DOHH2 (cell line): ENCODE results near the gene EFCAB14.
A peak's percentile ranks its signal among the peaks of the same experiment; 100 is the strongest.
"Not testable (repeated sequence)": the region's sequence is repeated elsewhere in the genome, so short reads cannot be mapped to it uniquely, and the experiment has no call there.

Experiments
- H3F3A ChIP-seq: fragments of 200-600 bp; sonication (generic), shearing (Covaris generic); 2 replicates; pipeline ENCODE4 v1.6.0; 2016; ENCODE audit warnings: antibody characterized with exemption, mild to moderate bottlenecking; ENCODE audit not compliant: control insufficient read depth, insufficient read depth
- H3K27ac ChIP-seq: fragments of 200-600 bp; sonication (generic); 2 replicates; pipeline ENCODE4 v1.5.1; 2014; ENCODE audit warnings: low read depth, mild to moderate bottlenecking, low read length, moderate library complexity
- H3K27me3 ChIP-seq: fragments of 200-600 bp; sonication (generic); 2 replicates; pipeline ENCODE4 v1.6.1; 2014; ENCODE audit warnings: mild to moderate bottlenecking, low read length, mixed read lengths; ENCODE audit not compliant: control insufficient read depth
- H3K36me3 ChIP-seq: fragments of 200-600 bp; sonication (generic); 2 replicates; pipeline ENCODE4 v1.6.1; 2014; ENCODE audit warnings: mild to moderate bottlenecking, low read length, moderate library complexity, mixed read lengths; ENCODE audit not compliant: control insufficient read depth
- H3K4me1 ChIP-seq: fragments of 200-600 bp; sonication (generic); 2 replicates; pipeline ENCODE4 v1.6.1; 2014; ENCODE audit warnings: mild to moderate bottlenecking, low read length, mixed read lengths; ENCODE audit not compliant: control insufficient read depth
- H3K4me2 ChIP-seq: fragments of 200-600 bp; sonication (generic); 2 replicates; pipeline ENCODE4 v1.6.0; 2014; ENCODE audit warnings: mild to moderate bottlenecking, low read length, moderate library complexity
- H3K4me3 ChIP-seq: fragments of 200-600 bp; sonication (generic); 2 replicates; pipeline ENCODE4 v1.5.1; 2014; ENCODE audit warnings: mild to moderate bottlenecking, low read length, mixed read lengths
- H3K79me2 ChIP-seq: fragments of 200-600 bp; sonication (generic); 2 replicates; pipeline ENCODE4 v1.6.1; 2014; ENCODE audit warnings: mild to moderate bottlenecking, low read length, mixed read lengths; ENCODE audit not compliant: control insufficient read depth
- H3K9me2 ChIP-seq: fragments of 200-600 bp; sonication (generic); replicated peaks from 2 replicates; pipeline ENCODE4 v1.6.1; 2014; ENCODE audit warnings: mild to moderate bottlenecking, low read length, mixed read lengths; ENCODE audit not compliant: control insufficient read depth
- H3K9me3 ChIP-seq: fragments of 200-600 bp; sonication (generic); 2 replicates; pipeline ENCODE4 v1.6.1; 2014; ENCODE audit warnings: antibody characterized with exemption, low read length, mixed read lengths; ENCODE audit not compliant: control insufficient read depth, insufficient read depth
- H4K20me1 ChIP-seq: fragments of 200-600 bp; sonication (generic); 2 replicates; pipeline ENCODE4 v1.6.0; 2014; ENCODE audit warnings: low read depth, mild to moderate bottlenecking, antibody characterized with exemption, low read length, moderate library complexity; ENCODE audit not compliant: control insufficient read depth, insufficient read depth
- CTCF ChIP-seq: fragments of 200-600 bp; sonication (generic); IDR thresholded peaks from one replicate; pipeline ENCODE4 v1.5.1; 2014; ENCODE audit warnings: antibody characterized with exemption, mild to moderate bottlenecking, low read depth, low read length; ENCODE audit not compliant: poor library complexity, severe bottlenecking
- EZH2phosphoT487 ChIP-seq: fragments of 200-600 bp; sonication (generic); IDR thresholded peaks from 2 replicates; pipeline ENCODE4 v1.6.1; 2017; ENCODE audit warnings: borderline replicate concordance, mild to moderate bottlenecking, antibody characterized with exemption, low read length, moderate library complexity, mixed read lengths

The EFCAB14 gene

GRCh38 chr1:46747683-46748288, 28.9 kb upstream of the EFCAB14 start:
- H3K4me3 ChIP-seq: no peak overlapping the region
- H4K20me1 ChIP-seq: no peaks in the 10 kb centered on the region
- no peaks in the 10 kb centered on the region for H3K36me3 ChIP-seq
- H3K9me2 ChIP-seq: no peaks in the 10 kb centered on the region
- H3K27me3 ChIP-seq: peaks cover 25% of the 10 kb centered on the region
- H3K9me3 ChIP-seq: no peaks in the 10 kb centered on the region
- TF ChIP-seq CTCF: peak; percentile 51
- TF ChIP-seq EZH2phosphoT487: no peak
- no peak overlapping the region for H3K27ac ChIP-seq
- no peaks in the 10 kb centered on the region for H3K4me1 ChIP-seq
- H3F3A ChIP-seq: no peaks in the 10 kb centered on the region
- H3K79me2 ChIP-seq: no peaks in the 10 kb centered on the region
- H3K4me2 ChIP-seq: no peak overlapping the region

DNA sequence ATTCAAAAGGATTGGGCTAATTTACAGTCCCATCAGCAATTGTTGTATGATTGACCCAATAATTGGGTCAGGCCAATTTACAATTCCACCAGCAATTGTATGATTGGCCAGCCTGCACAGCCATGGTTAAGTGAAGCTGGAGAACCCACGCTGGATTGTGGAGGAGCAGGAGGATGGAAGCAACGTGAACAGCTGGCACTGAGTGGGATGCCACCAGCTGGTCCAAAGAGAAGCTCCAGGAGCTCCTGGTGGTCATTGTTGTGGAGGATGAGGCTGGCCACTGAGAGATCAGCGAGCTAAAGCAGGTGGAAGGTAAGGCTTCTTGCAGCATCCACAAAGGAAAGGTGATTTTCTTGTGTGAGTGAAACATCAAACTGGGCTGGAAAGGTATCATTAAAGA, 23.2 kb upstream of the EFCAB14 start:
- TF ChIP-seq CTCF: no peak
- Histone ChIP-seq H3K4me2 (no peak overlapping the region), H3K27me3 (peaks cover 20% of the 10 kb centered on the region), H3K4me3 (no peak overlapping the region), H3K9me3 (no peaks in the 10 kb centered on the region), H3K79me2 (no peaks in the 10 kb centered on the region), H3F3A (no peaks in the 10 kb centered on the region), H4K20me1 (no peaks in the 10 kb centered on the region), H3K4me1 (no peaks in the 10 kb centered on the region), H3K27ac (no peak overlapping the region), H3K36me3 (no peaks in the 10 kb centered on the region), H3K9me2 (no peaks in the 10 kb centered on the region)

GRCh38 chr1:46735708-46736324, 16.9 kb upstream of the EFCAB14 start:
- Histone ChIP-seq H3K4me3 (no peak overlapping the region), H4K20me1 (no peaks in the 10 kb centered on the region), H3F3A (no peaks in the 10 kb centered on the region), H3K27me3 (no peaks in the 10 kb centered on the region), H3K79me2 (no peaks in the 10 kb centered on the region), H3K9me3 (no peaks in the 10 kb centered on the region), H3K36me3 (no peaks in the 10 kb centered on the region), H3K27ac (no peak overlapping the region), H3K9me2 (no peaks in the 10 kb centered on the region), H3K4me2 (no peak overlapping the region), H3K4me1 (no peaks in the 10 kb centered on the region)
- TF ChIP-seq CTCF: peak; percentile 50
- TF ChIP-seq EZH2phosphoT487: no peak

GRCh38 chr1:46728327-46728873, 9.5 kb upstream of the EFCAB14 start:
- not testable (repeated sequence) for H4K20me1 ChIP-seq, H3K9me2 ChIP-seq, H3K4me2 ChIP-seq, H3K9me3 ChIP-seq, H3K4me3 ChIP-seq, H3K27me3 ChIP-seq, H3F3A ChIP-seq, H3K79me2 ChIP-seq, H3K36me3 ChIP-seq, H3K4me1 ChIP-seq, H3K27ac ChIP-seq
